GM21381 (cell line): ENCODE results near the gene KLLN.
"Not testable (repeated sequence)": the region's sequence is repeated elsewhere in the genome, so short reads cannot be mapped to it uniquely, and the experiment has no call there.

Experiments used
- ATAC-seq: cut with Tn5 transposase; IDR thresholded peaks from one replicate; pipeline ENCODE4 v1.9.1; 2021; ENCODE audit warnings: mild to moderate bottlenecking, moderate library complexity; ENCODE audit not compliant: unreplicated experiment

Gene KLLN, protein sequence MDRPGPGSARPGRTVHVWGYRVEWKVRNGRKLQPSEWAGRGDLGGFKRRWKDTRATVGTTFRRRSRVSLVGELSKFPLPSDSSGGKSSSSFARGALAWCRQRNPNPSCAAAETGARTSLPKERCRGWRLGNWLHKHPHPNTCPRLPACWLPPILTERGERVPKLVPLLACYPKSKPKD

DNA sequence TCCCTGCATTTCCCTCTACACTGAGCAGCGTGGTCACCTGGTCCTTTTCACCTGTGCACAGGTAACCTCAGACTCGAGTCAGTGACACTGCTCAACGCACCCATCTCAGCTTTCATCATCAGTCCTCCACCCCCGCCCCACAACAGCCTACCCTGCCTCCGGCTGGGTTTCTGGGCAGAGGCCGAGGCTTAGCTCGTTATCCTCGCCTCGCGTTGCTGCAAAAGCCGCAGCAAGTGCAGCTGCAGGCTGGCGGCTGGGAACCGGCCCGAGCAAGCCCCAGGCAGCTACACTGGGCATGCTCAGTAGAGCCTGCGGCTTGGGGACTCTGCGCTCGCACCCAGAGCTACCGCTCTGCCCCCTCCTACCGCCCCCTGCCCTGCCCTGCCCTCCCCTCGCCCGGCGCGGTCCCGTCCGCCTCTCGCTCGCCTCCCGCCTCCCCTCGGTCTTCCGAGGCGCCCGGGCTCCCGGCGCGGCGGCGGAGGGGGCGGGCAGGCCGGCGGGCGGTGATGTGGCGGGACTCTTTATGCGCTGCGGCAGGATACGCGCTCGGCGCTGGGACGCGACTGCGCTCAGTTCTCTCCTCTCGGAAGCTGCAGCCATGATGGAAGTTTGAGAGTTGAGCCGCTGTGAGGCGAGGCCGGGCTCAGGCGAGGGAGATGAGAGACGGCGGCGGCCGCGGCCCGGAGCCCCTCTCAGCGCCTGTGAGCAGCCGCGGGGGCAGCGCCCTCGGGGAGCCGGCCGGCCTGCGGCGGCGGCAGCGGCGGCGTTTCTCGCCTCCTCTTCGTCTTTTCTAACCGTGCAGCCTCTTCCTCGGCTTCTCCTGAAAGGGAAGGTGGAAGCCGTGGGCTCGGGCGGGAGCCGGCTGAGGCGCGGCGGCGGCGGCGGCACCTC, at the start of gene KLLN, which contains the start of gene PTEN:
TSS of gene KLLN (minus strand) at position 481 of the 891 bp plus-strand sequence. CDS start 1,046 bp downstream, outside the sequence.
TSS of gene PTEN (plus strand) at position 573 of the 891 bp plus-strand sequence. CDS start 845 bp downstream, outside the sequence.
- peak; percentile 35 for ATAC-seq

DNA sequence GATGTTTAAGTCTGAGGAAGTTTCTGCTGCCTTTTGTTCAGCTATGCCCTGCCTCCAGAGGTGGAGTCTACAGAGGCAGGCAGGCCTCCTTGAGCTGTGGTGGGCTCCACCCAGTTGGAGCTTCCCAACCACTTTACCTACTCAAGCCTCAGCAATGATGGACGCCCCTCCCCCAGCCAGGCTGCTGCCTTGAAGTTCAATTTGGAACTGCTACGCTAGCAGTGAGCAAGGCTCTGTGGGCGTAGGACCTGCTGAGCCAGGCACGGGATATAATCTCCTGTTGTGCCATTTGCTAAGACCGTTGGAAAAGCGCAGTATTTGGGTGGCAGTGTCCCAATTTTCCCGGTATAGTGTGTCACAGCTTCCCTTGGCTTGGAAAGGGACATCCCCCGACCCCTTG, 40.1 kb upstream of the KLLN start:
- ATAC-seq: not testable (repeated sequence)

DNA sequence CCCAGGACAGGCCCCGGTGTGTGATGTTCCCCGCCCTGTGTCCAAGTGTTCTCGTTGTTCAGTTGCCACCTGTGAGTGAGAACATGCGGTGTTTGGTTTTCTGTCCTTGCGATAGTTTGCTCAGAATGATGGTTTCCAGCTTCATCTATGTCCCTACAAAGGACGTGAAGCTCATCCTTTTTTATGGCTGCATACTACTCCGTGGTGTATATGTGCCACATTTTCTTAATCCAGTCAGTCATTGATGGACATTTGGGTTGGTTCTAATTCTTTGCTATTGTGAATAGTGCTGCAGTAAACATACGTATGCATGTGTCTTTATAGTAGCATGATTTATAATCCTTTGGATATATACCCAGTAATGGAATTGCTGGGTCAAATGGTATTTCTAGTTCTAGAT, 34.6 kb upstream of the KLLN start:
- not testable (repeated sequence) for ATAC-seq

DNA sequence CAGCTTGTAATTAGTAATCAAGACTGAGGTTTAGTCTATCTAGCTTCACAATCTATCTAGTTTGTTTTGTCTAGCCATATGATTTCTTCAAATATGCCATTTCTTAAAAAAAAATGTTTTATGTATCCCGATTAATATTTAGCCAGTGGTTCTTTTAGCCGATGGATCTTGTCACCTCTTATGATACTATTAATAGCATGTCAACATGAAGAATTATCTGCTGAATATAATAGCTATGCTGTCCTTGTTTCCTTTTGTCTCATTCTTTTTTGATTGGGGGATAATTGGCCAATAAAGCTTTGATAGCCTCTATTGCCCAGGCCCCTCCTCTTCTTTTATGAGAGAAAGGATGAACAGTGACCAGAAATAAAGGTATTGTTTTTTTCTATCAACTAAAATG, 32.9 kb upstream of the KLLN start:
- no peak for ATAC-seq

DNA sequence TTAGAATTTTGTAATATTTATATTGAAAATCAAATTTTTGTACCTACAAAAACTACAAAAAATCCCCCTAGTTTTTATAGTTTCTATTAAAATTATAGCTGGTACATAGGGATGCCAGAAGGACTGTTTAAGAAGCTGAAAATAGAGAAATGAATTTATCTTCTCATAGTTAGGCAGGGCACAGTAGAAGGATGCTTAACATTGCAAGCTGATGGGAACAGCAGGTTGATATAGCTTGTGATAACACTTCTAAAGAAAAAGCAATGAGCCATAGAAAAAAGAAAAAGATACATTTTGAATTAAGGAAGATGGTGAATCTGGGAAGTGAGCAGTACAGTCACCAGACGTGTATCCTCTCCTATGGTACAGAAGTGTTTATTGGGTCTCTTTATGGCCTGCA, 32.1 kb upstream of the KLLN start:
- ATAC-seq: no peak

DNA sequence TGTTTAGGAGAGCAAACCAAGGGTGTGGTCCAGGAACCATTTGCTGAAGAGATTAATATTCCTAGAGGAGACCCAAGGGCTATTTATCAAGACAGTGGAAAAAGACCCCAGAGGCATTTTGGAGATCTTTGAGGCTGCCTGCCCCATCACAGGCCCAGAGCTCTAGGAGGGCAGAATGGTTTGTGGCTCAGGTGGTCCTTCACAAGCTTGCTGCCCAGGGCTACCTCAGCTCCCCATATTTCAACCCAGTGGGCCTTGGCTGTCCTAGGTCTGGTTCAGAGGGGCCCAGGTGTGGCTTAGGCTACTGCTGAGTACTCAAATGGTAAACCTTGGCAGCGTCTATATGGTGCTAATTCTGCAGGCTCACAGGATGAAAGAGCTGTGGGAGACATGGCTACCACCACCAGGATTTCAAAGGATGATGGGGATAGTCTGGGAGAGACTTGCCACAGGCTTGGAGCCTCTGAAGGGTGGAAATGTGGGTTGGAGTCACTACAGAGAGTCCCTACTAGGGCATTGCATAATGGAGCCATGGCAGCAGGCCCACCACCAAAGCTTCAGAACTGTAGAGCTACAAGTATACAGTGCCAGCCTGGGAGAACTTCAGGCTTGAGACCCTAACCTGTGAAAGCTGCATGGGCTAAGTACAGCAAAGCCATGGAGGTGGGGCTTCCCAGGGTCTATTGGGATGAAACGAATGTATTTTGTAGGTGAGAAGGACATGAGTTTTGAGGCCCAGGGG, 24.4 kb upstream of the KLLN start:
- ATAC-seq: no peak

DNA sequence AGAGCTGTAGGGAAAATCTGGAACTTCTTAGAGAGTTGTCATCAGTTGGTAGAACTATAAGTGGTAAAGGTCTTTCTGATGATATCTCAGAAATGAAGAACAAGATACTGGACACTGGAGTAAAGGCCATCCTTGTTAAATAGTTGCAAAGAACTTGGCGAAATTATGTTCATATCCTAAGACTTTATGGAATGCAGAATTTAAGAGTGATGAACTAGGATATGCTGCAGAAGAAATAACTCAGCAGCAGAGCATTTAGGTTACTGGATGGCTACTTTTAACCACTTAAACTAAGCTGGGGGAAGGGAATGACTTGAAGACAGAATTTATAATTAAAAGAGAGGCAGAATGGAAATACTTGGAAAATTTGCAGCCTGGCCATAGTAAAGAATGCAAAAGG, 23.8 kb upstream of the KLLN start:
- no peak for ATAC-seq

DNA sequence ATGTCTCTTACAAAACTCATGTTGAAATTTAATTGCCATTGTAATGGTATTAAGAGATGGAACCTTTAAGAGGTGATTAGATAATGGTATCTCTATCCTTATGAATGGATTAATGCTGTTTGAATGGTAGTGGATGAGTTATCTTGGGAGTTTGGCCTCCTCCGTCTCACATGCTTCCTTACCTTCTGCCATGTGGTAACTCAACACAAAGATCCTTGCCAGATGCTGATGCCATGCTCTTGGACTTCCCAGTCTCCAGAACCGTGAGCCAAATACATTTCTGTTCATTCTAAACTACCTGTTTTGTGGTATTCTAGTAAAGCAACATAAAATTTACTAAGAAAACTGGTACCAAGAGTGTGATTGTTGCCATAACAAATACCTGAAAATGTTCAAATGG, 23.3 kb upstream of the KLLN start:
- ATAC-seq: no peak

DNA sequence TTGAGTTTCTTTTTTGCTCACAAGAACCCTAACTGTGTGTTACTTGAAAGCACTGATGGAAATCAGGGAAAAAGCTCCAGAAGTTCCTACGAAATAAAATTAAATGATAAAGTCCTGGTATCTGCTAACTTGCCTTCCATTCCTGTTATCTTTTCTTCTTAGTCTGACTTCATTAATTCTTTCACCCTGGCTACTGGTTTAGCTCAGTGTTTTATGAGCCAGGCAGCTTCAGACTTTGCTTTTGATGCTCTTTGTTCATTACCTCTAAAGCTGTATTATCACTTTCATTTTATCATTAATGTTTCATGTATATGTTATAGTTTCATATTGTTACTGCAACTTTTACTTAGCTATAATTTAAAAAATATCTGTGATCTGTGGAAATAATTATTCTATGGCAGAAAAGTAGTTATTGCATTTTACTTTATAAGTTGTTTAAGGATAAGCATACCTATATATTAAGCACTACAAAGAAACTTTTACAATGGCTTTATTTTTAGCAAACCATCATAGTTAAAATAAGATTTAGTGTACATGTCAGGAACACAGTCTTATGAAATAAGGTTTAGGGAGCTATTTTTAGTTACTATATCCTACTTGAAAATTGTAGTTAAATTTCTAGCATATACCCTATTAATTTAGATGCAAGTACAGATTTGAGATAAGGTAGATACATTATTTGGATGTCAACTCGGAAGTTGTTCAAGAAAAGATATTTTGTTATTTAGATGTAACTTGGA, 19.4 kb upstream of the KLLN start:
- no peak for ATAC-seq

DNA sequence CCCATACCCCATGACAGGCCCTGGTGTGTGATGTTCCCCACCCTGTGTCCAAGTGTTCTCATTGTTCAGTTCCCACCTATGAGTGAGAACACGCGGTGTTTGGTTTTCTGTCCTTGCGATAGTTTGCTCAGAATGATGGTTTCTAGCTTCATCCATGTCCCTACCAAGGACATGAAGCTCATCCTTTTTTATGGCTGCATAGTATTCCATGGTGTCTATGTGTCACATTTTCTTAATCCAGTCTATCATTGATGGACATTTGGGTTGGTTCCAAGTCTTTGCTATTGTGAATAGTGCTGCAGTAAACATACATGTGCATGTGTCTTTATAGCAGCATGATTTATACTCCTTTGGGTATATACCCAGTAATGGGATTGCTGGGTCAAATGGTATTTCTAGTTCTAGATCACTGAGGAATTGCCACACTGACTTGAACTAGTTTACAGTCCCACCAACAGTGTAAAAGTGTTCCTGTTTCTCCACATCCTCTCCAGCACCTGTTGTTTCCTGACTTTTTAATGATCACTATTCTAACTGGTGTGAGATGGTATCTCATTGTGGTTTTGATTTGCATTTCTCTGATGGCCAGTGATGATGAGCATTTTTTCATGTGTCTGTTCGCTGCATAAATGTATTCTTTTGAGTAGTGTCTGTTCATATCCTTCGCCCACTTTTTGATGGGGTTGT, 18.2 kb upstream of the KLLN start:
- not testable (repeated sequence) for ATAC-seq

DNA sequence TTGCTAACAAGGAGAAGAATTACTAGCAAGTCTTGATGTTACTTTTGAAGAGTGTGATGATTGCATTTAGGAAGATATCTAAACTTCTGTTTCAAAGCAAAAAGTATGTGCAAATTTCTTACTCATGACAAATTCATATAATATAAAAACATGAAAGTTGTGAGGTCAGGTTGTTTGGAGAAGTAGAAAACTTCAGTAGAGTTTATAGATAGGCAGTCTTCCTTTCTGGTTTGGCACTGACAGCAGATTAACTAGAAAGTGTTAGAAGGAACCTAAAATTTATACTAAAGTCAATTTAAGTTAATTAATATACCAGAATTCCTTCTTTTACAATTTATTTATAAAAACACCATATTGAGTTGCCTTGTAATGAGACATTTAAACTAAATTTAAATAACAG, 17.0 kb upstream of the KLLN start:
- no peak for ATAC-seq

DNA sequence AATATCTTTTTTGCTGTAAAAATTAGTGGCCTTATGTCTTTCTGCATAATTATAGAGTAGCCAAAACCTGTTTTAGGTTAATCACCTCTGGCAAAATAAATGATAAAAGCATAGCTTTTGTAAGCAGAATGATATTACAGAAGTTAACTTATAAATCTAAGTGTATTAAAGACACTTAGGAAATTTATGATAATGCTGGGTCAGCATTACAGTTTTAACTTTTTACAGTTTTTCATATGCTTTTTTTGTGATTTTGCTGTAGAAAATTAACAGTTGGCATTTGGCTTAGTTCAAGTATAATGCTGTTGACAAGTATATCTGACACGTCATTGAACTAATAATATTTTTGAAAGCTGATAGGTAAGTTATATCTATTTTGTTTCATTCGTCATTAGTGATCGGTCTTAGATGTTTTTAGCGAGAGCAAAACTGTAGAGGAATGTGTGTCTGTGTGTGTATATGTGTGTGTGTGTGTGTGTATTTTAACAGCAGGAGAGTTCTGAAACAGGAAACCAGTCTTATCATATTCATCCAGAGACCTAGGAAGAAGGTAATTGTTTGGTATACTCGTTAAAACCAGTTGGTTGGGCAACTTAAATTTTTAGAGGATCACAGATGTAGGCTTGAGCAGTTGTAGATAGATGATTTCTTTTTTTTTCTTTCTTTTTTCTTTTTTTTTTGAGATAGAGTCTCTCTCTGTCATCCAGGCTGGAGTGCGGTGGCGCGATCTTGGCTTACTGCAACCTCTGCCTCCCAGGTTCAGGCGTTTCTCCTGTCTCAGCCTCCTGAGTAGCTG, 15.5 kb upstream of the KLLN start:
- no peak for ATAC-seq

DNA sequence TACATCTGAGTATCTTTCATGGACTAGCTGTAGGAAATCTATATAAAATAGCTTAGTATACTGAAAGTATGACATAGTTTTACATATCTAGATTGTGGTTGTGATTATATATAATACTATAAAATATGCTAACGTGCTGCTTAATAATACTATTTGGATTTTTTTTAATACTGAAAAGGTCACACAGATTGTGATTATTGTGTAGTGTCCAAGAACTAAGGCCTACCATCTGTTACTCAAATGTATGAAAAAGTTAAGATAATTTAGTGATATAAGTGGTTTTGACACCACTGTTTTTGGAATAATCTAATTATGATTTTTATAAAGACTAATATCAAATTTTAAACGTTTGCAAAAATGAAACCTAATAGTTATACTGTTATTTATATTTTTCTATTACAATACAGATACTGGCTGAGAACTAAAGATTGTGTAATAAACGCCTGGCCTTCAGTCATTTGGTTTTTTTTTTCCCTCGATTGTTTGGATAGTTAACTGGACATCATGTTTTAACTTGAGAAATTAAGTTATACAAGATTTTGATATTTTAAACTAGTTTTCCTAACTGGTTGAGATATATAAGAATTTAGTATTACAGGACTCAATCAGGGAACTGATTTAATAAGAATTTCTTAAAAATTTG, 12.7 kb upstream of the KLLN start:
- no peak for ATAC-seq

DNA sequence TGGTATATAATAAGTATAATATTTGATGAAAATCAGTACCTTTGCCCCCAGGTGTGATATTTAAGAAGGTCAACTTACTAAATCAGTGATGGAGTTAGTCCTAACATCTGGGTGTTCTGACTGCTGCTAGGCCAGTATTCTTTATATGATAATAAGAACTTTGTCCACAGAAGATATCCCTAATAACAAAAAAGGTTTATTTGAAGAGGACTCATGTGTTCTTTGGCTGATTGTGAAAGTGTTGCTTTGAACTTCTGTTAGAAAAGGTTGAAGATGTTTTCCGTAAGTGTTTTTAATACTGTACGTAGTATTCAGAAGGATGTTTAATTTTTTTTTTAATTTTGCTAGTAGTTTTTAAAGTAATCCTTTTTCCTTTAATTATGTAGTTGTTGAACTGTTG, 10.3 kb upstream of the KLLN start:
- no peak for ATAC-seq

DNA sequence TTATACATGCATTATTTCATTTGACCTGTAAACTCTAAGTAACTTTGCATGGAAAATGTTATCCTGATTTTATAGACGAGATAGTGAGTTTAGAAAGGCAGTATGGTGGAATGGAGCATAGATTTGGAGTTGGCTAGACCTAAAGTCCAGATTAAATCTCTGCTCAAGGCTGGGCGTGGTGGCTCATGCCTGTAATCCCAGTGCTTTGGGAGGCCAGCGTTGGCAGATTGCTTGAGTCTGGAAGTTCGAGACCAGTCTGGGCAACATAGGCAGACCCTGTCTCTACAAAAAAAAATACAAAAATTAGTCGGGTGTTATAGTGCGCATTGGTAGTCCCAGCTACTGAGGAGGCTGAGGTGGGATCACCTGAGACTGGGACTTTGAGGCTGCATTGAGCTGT, 9.5 kb upstream of the KLLN start:
- ATAC-seq: no peak

DNA sequence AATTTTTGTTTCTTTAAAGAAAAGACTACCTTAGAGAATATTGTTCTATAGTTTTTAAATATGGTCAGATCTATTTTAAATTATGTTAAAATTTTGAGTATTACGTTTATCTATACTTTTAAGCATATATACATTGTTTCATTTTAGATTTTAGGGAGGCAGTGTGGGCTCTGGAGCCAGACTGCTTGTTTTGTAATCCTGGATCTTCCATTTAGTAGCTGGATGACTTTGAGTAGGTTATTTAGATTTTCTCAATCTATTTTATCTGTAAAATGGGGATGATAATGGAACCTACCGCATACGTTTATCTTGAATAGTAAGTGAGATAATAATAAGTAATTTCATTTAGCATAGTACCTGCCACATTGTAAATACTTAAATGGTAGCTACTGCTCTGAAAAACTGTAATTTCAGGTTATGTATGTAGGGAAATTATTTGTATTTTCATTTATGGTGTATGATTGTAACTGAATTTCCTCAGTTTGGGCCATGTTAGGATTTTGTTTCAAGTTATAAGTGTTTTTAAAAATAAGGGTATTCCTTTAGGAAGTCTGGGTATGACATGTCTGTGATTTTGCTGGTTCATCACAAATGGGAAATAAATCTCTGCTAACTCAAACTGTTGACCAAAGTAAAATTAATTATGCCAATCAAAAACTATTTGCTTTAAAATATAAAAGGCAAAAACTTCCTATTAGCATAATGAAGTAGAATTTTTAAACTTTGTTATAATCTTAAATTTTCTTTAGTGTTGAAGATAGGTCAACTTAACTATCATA, 6.6 kb upstream of the KLLN start:
- ATAC-seq: no peak

DNA sequence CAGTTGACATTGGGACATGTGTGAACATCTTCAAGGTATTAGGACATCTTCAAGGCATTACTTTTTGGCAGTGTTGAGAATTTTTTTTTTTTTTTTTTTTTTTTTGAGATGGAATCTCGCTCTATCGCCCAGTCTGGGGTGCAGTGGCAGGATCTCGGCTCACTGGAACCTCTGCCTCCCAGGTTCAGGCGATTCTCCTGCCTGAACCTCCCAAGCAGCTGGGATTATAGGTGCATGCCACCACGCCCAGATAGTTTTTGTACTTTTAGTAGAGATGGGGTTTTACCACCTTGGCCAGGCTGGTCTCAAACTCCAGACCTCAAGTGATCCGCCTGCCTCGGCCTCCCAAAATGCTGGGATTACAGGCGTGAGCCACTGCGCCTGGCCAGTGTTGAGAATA, 5.8 kb upstream of the KLLN start:
- not testable (repeated sequence) for ATAC-seq

DNA sequence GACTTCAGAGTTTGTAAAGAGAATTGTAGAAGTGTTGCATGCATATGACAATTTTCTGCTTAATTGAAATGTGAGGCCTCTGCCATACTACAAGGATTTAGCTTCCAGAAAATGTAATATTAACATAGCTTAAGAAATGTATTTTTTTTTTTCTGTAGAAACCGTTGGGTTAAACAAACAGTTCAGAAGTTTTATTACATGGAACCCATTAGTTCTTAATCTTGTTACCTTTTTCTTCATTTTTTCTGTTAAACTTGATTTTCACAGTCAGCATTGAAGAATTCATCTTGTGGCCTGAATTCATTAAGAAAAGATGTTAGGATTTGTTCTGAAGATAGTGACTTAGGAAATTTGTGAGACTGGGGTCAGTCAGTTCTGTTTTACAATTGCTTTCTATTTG, 4.9 kb upstream of the KLLN start:
- no peak for ATAC-seq
